Inflammatory macrophage treated with lipopolysaccharide for 4 hours (primary cell): ENCODE measurements around the gene TMEM178B.
"Not testable (repeated sequence)": the region's sequence is repeated elsewhere in the genome, so short reads cannot be mapped to it uniquely, and the experiment has no call there.

Experiments used
- DNase-seq: peaks from one replicate; pipeline ENCODE4 v3.0.0-alpha.2; 2020

The TMEM178B gene

DNA sequence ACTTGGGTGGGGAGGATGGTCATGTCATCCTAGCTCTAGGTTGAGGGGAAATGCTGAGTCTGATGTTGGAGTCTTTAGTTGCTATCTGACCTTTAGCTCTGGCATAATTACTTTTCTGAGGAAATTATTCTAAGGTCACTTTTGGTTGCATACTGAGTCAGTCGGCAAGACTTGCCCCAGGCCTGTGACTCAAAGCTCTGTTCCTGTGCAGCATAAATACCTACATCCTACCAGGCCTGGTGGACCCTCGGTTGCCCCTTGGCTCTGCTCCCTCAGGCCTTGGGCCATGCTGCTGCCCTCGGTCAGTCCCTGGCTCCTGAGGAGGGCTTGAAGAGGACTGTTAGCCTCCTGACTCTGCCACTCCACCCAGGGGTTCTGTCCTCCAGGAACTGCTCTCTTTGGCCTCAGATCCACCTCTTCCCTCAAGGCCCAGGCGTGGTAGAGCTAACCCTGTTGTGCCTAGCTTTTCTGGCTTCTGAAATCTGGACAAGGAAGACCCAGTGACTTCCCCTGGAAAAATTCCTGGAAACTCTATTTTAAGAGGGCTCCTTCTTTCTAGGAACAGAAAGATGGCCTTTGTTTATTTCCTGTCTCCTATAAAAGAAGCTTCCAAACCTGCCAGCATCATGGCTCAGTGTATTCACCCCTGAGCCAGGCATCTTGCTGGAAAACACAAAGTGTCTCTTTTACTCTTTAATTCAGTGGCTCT is 71.2 kb downstream of the TMEM178B start:
- no peak for DNase-seq

DNA sequence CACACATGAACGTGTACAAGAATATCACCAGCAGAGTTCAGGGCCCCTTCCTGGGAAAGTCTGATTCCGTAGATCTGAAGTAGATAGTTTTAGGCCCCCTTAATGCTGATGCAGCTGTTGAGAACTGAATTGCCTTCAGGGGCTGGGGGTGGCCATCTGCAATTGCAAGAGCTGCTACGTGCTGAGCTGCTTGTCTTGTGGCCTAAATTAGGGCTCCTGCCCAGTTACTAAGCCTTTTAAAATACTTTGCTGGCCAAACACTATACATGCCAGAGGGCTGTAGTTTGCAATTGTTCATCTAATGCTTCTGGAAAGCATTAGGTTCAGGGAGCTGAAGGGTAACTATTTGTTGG is 71.7 kb downstream of the TMEM178B start:
- DNase-seq, result no peak

GRCh38 chr7:141147482-141147881 is 73.6 kb downstream of the TMEM178B start:
- no peak for DNase-seq

DNA sequence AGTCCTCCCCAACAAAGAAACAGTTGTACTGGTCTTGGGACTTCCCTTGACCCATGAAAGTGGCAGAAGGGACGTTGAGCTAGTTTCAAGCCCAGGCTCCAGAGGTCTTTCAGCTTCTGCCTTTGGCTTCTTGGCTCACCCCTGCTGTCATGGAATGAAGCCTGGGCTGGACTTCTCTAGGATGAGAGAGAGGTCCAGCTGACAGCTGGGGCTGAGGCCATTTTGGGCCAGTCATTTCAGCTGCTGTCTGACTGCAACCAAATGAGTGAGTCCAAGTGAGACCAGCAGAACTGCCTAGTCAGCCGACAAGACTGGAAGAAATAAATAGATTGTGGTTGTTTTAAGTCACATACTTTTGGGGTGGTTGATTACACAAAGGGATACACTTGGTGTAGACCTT is 76.6 kb downstream of the TMEM178B start:
- DNase-seq, result no peak

- DNase-seq, result no peak
Measured at GRCh38 chr7:141151746-141152145, 77.9 kb downstream of the TMEM178B start.

DNA sequence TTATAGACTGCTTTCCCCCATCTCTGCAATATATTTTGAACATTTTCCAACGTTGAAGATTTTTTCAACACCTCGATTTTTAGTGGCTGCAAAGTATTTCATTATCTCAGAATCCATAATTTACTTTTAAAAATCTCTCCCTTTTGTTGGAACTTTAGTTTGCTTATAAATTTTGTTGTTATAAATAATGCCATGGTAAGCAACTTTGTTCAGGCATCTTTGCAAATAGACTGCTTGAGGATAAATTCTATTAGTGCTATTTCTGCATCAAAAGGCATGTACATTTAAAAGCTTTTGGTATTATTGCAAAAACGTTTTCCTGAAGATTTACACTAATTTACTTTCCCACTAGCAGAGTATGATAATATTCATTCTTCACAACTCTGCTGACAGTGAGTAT is 79.4 kb downstream of the TMEM178B start:
- no peak for DNase-seq

- no peak for DNase-seq
Measured at GRCh38 chr7:141154131-141154732, 80.4 kb downstream of the TMEM178B start.

- no peak for DNase-seq
Measured at GRCh38 chr7:141156407-141156806, 82.5 kb downstream of the TMEM178B start.

GRCh38 chr7:141157138-141157765 is 83.4 kb downstream of the TMEM178B start:
- no peak for DNase-seq

GRCh38 chr7:141158561-141158960 is 84.7 kb downstream of the TMEM178B start:
- DNase-seq, result peak; percentile 19

DNA sequence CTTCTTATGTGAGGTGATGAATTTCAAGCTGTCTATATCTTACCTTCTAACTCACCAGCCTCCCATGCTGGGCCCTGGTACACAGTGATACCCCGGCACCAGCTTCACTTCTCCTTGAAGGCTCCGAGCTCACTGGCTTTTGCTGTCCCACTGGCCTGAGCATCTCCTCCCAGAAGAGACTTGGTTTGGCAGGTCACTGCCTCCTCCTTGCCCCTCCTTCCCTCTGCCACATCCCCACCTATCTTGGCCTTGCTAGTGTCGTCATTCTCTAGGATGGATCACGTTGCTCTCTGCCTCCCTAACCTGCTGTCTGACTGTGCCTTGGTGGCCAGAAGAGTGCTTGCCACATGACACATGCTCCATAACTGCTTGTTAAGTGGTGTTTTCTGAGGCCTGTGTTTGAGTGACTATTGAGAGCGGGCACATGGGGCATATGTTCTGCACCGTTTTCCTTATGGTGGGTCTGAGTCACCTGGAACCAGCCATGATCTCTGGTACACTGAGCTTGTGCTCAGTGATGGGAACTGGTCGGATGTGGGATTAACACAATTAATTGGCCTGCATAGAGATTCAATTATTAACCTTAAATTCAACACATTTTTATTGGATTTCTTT is 86.5 kb downstream of the TMEM178B start:
- no peak for DNase-seq

DNA sequence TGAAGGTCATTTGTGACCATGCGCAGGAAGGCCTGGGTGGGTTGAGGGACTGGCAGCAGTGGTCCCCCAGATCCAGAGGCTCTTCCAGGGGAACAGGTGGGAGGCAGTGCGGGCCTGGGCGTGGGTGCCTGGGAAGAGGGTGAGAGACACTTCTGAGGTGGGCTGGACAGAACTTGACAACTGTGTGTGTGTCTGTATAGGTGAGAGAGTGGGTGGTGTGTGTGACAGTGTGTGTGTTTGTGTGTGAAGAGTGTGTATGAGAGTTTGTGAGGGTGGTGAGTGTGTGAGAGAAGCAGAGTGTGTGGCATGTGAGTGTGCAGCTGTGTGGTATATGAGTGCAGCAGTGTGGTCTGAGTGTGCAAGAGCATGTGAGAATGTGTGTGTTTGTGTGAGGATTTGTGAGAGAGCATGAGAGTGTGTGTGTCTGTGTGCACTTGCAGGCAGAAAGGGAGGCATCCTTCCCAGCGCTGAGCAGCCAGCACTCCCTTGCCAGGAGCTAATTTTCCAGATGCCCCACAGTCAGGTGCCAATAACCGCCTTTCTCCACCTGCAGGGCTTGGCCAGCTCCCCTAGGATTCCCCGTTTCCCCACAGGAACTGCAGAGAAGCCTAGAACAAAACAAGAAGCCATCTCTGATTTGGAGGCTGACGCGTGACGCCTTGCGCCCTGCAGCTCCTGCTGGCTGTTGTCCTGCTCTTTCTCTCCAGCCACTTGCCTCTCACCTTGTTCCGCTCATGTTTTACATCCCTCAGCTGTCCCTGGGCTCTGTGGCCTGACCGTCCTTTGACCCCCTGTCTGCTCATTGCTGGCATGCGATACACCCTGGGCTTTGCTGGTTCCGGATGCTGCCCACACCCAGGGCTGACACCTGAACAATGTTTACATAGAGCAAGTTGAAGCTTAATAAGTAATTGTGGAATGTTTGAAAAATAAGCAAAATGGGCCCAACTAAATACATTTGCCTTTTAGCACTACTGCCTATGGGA is 88.0 kb downstream of the TMEM178B start:
- DNase-seq, result no peak

DNA sequence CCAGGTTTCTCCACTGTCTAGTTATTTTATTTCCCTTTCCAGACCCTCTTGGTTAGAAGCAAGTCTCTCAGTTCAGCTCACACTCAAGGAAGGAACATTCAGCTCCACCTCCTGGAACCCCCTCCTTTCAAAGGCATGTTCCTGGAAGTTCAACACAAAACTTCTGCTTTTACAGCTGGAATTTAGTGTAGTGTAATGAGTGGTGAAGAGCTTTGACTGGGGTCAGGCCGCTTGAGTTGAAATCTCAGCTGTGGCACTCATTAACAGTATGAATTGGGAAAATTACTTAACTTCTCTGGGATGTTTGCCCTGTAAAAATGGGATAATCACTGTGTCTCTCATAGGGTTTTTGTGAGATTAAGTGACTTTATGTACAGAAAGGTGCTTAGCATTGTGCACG is 91.7 kb downstream of the TMEM178B start:
- no peak for DNase-seq

GRCh38 chr7:141166926-141167325 is 93.1 kb downstream of the TMEM178B start:
- DNase-seq, result no peak

DNA sequence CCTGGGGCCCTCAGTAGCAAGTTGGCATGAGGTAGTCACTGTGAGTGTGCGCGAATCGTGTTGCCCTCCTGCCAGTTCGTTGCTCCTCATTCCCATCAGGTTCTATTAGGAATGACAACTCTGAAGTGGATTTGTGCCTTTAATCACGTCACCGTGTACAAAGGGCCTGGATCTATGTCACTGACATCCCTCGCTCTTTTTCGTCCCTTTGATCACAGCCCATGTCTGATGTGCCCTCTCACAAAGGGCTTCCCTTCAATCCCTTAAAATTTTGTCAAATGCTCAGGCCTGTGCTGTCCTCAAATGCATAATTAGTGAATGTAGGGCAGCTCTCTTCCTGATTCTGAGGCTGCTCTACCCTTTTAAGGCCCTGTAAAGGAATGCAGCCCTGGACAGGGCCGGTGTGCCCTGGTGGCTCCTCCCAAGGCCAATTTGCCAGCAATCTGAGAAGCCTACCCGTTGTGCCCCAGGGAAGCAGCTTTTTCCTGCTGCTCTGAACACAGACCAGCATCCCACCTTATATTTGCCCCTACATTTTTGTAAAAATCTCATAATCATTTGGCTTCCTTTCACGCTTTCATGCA is 93.6 kb downstream of the TMEM178B start:
- DNase-seq, result no peak

GRCh38 chr7:141169157-141169556 is 95.3 kb downstream of the TMEM178B start:
- not testable (repeated sequence) for DNase-seq

- DNase-seq, result not testable (repeated sequence)
Measured at GRCh38 chr7:141175728-141176127, 101.9 kb downstream of the TMEM178B start.

GRCh38 chr7:141177120-141177519 is 103.3 kb downstream of the TMEM178B start:
- DNase-seq, result not testable (repeated sequence)

DNA sequence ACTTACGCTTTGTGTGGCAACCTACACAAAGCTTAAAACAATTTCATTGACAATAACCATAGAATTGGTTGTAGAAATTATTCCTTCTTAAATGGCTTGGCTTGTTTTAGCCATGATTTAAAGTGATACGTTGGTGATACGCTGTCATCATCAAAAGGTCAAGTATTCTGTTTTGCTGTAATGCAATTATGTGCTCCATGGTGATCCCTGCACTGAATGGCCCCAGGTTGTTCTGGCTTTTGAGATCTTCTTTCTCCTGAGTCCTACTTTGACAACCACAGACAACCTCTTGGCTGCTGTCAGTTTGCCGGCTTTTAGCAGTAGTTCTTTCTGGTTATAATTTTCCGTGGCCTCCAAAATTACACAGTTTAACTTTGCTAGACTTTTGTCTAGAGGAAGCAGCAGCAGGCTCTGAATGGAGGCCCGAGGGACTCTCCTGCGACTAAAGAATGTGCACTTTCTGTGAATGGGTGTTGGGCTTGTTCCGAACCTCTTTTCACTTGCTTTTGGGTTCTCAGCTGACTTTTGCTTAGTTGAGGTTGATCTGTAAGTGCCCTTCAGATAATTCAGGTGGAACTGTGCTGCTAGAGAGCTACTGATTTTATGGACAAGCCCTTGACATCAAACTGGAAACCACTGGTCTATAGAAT is 104.7 kb downstream of the TMEM178B start:
- DNase-seq, result no peak

DNA sequence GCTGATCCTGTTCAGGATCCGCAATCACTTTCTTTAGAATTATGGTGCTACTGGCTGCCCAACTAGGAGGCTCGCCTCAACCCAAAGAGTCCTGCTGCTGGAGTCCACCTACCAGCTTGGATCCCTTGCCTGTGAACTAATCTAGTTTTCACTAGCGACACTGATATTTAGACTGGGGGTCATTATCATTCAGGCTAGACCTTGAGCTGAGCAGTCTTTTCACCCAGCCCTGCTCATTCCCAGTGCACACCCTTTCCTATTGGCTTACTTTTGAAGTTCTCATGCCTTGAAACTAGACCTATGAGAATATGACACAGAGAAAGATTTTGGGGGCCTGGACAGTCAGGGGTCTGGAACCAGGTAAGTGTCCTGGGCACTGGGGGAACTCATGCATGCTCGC is 107.9 kb downstream of the TMEM178B start:
- DNase-seq, result no peak

DNA sequence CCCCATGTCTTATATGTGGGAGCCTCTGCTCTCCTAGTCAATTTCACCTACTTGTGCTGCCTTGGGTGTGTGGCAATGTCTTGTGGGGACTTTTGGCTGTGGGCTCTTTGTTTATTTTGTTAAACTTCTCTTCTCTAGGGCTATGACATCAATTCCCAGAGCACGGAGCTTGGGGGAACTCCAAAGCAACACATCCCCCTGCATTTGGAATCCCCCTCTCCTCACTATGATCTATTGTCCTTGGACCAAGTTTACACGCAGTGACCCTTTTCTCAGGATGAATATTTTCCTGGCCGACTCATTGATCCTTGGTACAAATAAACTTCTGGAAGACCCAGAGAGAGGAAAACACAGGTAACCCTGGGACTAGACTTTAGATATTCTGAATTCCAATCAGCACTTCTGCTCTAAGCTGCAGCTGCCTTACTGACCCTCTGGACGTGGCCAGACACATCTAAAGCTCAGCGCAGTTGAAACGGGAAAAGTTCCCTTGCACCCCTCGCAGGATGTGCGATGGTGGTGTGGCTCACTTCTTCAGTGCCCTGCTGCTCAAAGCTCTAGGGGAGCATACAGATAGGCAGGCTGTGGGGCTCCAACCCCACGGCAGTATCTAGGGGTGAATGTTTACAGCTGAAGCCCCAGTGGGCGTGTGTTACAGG is 110.8 kb downstream of the TMEM178B start:
- no peak for DNase-seq
